Heart left ventricle (tissue), 16 donors: Measurements from ENCODE around the gene MN1. TPM values are rescaled to one million over a fixed set of nuclear protein-coding genes. Genes with fewer than 3 reads are reported as not detected.

Experiments
- ATAC-seq, 4 donors: fragments of 200-7000 bp; cut with Tn5 transposase; one replicate each; pipeline ENCODE4 v1.9.1; 2020 to 2022; ENCODE audit warnings: moderate library complexity in 4 of 4, mild to moderate bottlenecking in 3 of 4, moderate number of reproducible peaks in 1 of 4
- DNase-seq, 5 donors: peaks; one replicate each; pipeline ENCODE4 v3.0.0-alpha.2; 2020
- H3K27ac ChIP-seq, 12 donors: fragments of 200-600 bp; sonication (generic) in 4 of 12; one replicate each; pipeline versions ENCODE4 v1.5.0 to v1.8.0; 2016 to 2022; ENCODE audit warnings: mild to moderate bottlenecking in 2 of 12
- H3K27me3 ChIP-seq, 9 donors: fragments of 200-600 bp; sonication (generic) in 2 of 9; one replicate each; pipeline versions ENCODE4 v1.5.1 to v1.8.0; 2016 to 2022; ENCODE audit warnings: mild to moderate bottlenecking in 3 of 9
- H3K36me3 ChIP-seq, 9 donors: fragments of 200-600 bp; sonication (generic) in 2 of 9; one replicate each; pipeline versions ENCODE4 v1.5.0 to v1.8.0; 2018 to 2022; ENCODE audit warnings: mild to moderate bottlenecking in 2 of 9
- H3K4me1 ChIP-seq, 12 donors: fragments of 200-600 bp; sonication (generic) in 4 of 12; one replicate each; pipeline versions ENCODE4 v1.5.0 to v1.8.0; 2016 to 2022; ENCODE audit warnings: mild to moderate bottlenecking in 3 of 12
- H3K4me3 ChIP-seq, 12 donors: fragments of 200-600 bp; sonication (generic) in 4 of 12; one replicate each; pipeline versions ENCODE4 v1.5.0 to v1.8.0; 2017 to 2022; ENCODE audit warnings: mild to moderate bottlenecking in 9 of 12, moderate library complexity in 4 of 12
- H3K9me3 ChIP-seq, 12 donors: fragments of 200-600 bp; sonication (generic) in 4 of 12; one replicate each; pipeline versions ENCODE4 v1.5.0 to v1.8.0; 2016 to 2022; ENCODE audit warnings: mild to moderate bottlenecking in 1 of 12
- POLR2A ChIP-seq, 2 donors: fragments of 450-650 bp; IDR thresholded peaks; one replicate each; pipeline ENCODE4 v1.6.1; 2017; ENCODE audit warnings: antibody characterized with exemption in 2 of 2, mild to moderate bottlenecking in 2 of 2, moderate library complexity in 2 of 2
- WGBS, 4 donors: extraction: QIAGEN DNeasy Blood & Tissue Kit in 2 of 4; methylation state at CpG; one replicate each; pipeline versions ENCODE4 v1.1.5 to v1.1.7; 2013 to 2018; 5-methylcytosine and 5-hydroxymethylcytosine counted together
- intact Hi-C, 10 donors: fragments of 100-400 bp; cut with DNase I; formaldehyde crosslinking; loops; one replicate each; pipeline versions ENCODE4 v1.11.1 to v1.14.2; 2022
- polyA plus RNA-seq, 2 donors: library from polyadenylated mRNA; stranded (reverse); fragments of 200-250 nt; gene quantifications; one replicate each; pipeline ENCODE4 v1.2.3, GENCODE V29; 2013
- total RNA-seq, 9 donors: library from RNA; depleted of rRNA in 2 of 9; stranded (reverse); fragments of >200 nt in 2 of 9; fragmentation: NEBNext Ultra II Directional in 3 of 9; extraction: Animal tissue kit (Norgen Biotek cat#: 25700) in 3 of 9; gene quantifications; one replicate each; pipeline versions ENCODE4 v1.1.0 to v1.2.4, GENCODE V29; 2016 to 2023
- TF ChIP-seq, protein P1 (sequence below), 12 donors: fragments of 200-600 bp; sonication (generic) in 4 of 12; IDR thresholded peaks; one replicate each; pipeline versions ENCODE4 v1.5.0 to v1.8.0; 2018 to 2022; ENCODE audit warnings: antibody characterized with exemption in 12 of 12, mild to moderate bottlenecking in 5 of 12
- donor health status: ischemic (EF 13 %, LVEDD 7.1; RV severe dilation, severe dysfunction).
- donor health status: healthy with polysubstance abuse.
- donor health status: DM: no; HTN: yes; CAD: no.
- donor health status: DM: no; HTN: no; CAD: no.
- donor health status: ischemic (EF 25% LVEDD 6.9; RV normal size, moderate dysfunction).
- donor health status: ischemic (EF 25% LVEDD 5.7; RV mildly dilated, moderate dysfunction).
- donor health status: healthy.
- donor health status: DM: yes; HTN: yes; CAD: no.
- donor health status: ischemic (EF 35%, LVEDD 5.7; RV mildly dilated, moderate dysfunction).
- donor health status: nonischemic (EF 11% LVEDD 7.7; RV severe dilation, severe dysfunction).
- donor health status: DM: yes; HTN: yes; CAD: no.
- donor health status: PGD.
- donor health status: ischemic (EF 29% LVEDD 5.4; RV normal size, mild dysfunction).
- donor health status: nonischemic (EF 23%, LVEDD 6.1; RV moderate dilation, normal function).

MN1 gene
- total and polyA plus RNA-seq, 11 donors: 1.7 to 10.3 (median 4.9) TPM

DNA sequence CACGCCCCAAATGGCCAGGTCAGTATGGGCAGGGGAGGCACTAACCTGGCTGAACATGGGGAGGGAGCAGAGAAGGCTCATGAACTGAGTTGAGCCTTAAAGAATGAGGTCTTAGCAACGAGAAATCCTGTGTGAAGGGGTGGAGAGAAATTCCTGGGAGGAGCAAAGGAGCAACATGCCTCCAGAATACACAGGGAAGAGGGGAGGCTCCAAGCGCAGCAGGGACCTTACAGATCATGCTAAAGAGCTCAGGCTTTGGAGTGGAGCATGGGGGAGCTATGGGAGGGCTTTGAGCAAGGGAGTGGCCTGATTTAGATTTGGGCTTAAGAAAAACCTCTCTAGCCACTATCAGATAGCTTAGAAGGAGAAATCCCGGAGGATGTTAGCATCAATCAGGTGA, 88.1 kb downstream of the MN1 start:
- no peak overlapping the region for H3K4me3 ChIP-seq
- no peaks in the 10 kb centered on the region for H3K36me3 ChIP-seq
- intact Hi-C loops: loop anchor here in 2 of 10 donors (2.0 to 10.0 kb wide), 2 partner anchors 45 to 309 kb away; no protein-coding TSS in a partner anchor
- DNase-seq: no peak
- WGBS, 4 donors: 62 to 89% (median 72%) methylated on average over 4 of the region's 4 CpGs
- H3K27me3 ChIP-seq: no peaks in the 10 kb centered on the region
- ATAC-seq: no peak
- no peak for TF ChIP-seq POLR2A (IDR thresholded peaks at IDR 0.05)
- TF ChIP-seq, protein P1, sequence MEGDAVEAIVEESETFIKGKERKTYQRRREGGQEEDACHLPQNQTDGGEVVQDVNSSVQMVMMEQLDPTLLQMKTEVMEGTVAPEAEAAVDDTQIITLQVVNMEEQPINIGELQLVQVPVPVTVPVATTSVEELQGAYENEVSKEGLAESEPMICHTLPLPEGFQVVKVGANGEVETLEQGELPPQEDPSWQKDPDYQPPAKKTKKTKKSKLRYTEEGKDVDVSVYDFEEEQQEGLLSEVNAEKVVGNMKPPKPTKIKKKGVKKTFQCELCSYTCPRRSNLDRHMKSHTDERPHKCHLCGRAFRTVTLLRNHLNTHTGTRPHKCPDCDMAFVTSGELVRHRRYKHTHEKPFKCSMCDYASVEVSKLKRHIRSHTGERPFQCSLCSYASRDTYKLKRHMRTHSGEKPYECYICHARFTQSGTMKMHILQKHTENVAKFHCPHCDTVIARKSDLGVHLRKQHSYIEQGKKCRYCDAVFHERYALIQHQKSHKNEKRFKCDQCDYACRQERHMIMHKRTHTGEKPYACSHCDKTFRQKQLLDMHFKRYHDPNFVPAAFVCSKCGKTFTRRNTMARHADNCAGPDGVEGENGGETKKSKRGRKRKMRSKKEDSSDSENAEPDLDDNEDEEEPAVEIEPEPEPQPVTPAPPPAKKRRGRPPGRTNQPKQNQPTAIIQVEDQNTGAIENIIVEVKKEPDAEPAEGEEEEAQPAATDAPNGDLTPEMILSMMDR (IDR thresholded peaks at IDR 0.05): no peak
- peaks cover 0 to 11% (median 6%) of the 10 kb centered on the region in 12 donors for H3K4me1 ChIP-seq
- H3K9me3 ChIP-seq: peaks cover 0 to 6% (median 0%) of the 10 kb centered on the region in 12 donors
- H3K27ac ChIP-seq: no peak overlapping the region

DNA sequence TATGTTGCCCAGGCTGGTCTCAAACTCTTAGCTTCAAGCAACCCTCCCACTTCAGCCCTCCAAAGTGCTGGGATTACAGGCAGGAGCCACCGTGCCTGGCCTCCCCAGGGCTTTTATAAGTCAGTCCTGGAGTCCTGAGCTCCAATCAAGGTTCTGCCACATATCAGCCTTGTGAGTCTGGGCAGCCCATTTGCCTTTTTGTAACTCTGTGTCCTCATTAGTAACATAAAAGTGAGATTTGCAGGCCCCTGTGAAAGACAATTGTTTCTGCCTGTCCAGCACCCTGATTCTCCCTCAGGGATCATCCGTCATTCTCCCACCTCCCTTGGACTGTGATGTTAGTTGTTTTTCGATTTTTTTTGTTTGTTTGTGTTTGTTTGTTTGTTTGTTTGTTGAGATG, 89.8 kb downstream of the MN1 start:
- 79 to 84% (median 81%) methylated on average over 3 of the region's 3 CpGs for WGBS, 4 donors
- Histone ChIP-seq H3K27me3 (no peaks in the 10 kb centered on the region), H3K4me1 (no peaks in the 10 kb centered on the region), H3K27ac (no peak overlapping the region), H3K4me3 (no peak overlapping the region), H3K36me3 (no peaks in the 10 kb centered on the region), H3K9me3 (peaks cover 0 to 6% (median 0%) of the 10 kb centered on the region in 12 donors)
- no peak for DNase-seq
- intact Hi-C loops: loop anchor here in 2 of 10 donors (2.0 to 10.0 kb wide), 2 partner anchors 43 to 307 kb away; no protein-coding TSS in a partner anchor
- TF ChIP-seq, protein P1 (IDR thresholded peaks at IDR 0.05): no peak
- TF ChIP-seq POLR2A (IDR thresholded peaks at IDR 0.05): no peak
- ATAC-seq: no peak

DNA sequence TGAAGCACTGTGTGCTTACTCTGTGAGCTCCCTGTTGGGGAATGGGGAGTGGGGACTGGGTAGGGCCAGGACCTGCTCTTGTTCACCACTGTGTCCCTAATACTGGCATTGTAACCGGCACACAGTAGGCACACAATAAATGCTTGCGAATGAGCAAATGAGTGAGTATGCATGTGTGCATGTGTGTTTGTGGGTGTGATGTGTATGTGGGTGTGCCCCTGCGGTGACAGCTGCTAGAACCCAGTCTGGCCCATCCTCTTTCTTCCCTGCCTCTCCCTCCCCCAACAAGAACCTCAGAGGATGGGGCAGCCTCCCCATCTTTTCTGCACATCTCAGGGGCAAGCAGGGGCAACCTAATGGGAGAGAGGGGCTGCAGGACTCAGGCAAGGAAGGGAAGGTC, 90.5 kb downstream of the MN1 start:
- DNase-seq (no peak), ATAC-seq (no peak)
- 94 to 98% (median 97%) methylated on average over 3 of the region's 3 CpGs for WGBS, 4 donors
- intact Hi-C loops: loop anchor here in 1 of 10 donors (10.0 kb wide), 1 partner anchor 306 kb away; no protein-coding TSS in a partner anchor
- Histone ChIP-seq H3K9me3 (peaks cover 0 to 6% (median 0%) of the 10 kb centered on the region in 12 donors), H3K36me3 (no peaks in the 10 kb centered on the region), H3K27me3 (no peaks in the 10 kb centered on the region), H3K4me3 (no peak overlapping the region), H3K27ac (no peak overlapping the region), H3K4me1 (no peaks in the 10 kb centered on the region)
- TF ChIP-seq, protein P1 (IDR thresholded peaks at IDR 0.05): no peak
- no peak for TF ChIP-seq POLR2A (IDR thresholded peaks at IDR 0.05)

DNA sequence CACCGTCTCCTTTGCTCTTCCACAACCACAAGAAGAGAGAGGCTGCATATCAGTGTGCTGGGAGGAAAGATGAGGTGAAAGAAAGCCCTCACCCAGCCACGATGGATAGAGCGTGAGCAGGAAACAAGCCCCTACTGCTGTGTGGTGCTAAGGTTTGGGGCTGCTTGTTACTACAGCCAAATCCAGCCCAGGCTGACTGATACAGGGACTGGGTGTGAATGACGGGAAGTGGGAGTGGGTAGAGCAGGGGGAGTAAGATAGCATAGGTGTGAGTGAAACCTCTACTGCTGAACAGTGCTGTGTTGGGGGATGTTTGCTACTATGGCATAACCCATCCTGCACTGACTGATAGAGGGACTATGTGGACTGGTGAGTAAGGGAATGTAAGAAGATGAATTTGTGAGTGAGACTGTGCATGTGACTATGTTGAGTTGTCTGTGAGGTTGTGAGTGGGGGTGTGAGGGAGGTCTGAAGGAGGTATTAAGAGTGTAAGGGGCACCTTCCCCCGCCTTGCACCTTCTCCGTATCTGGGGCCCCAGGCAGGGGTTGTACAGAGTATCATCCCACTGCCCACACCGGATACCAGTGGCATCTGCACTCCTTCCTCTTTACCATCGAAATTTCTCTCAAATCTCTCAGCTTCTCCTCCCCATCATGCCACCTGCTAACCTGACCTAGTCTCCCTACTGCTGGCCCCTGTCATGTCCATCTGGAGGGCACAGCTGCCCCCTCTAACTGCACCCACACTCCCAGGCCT, 91.5 kb downstream of the MN1 start:
- DNase-seq: no peak
- H3K27ac ChIP-seq: no peak overlapping the region
- no peak overlapping the region for H3K4me3 ChIP-seq
- intact Hi-C loops: loop anchor here in 1 of 10 donors (10.0 kb wide), 1 partner anchor 305 kb away; no protein-coding TSS in a partner anchor
- 82 to 92% (median 90%) methylated on average over 8 of the region's 8 CpGs for WGBS, 4 donors
- ATAC-seq: no peak
- no peaks in the 10 kb centered on the region for H3K36me3 ChIP-seq
- H3K4me1 ChIP-seq: no peaks in the 10 kb centered on the region
- H3K9me3 ChIP-seq: peaks cover 0 to 4% (median 0%) of the 10 kb centered on the region in 12 donors
- H3K27me3 ChIP-seq: no peaks in the 10 kb centered on the region
- TF ChIP-seq, protein P1 (IDR thresholded peaks at IDR 0.05): no peak
- TF ChIP-seq POLR2A (IDR thresholded peaks at IDR 0.05): no peak
